NCI-H1048 (cell line): Measurements from ENCODE around the gene ST8SIA4.

Experiments
- DNase-seq: peaks from one replicate; lab custom pipeline; 2025; lab: John Stamatoyannopoulos, UW

Gene ST8SIA4

DNA sequence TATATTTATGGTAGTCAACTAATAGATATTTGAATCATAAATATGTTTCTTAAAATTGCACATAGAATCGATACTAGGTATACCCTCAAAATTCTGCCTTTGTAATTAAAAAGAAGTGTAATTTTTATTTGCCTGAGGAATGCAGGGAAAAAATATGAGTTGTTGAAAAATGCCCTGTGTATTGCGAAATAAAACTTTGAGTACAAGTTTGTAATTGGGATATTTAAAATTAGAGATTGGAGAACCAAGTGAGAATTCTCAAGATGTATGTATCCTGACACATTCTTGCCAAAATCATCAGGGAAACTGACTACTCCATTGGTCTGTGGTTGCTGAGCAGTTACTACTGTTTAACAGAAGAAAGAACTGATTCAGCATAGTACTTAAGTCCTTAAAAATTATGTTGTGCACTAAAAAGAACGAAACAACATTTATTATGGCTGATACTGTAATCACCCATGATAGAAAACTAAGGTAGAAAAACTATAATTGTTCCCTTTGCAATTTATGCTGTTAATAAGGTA lies 36.0 kb downstream of the ST8SIA4 start:
- no peak for DNase-seq

DNA sequence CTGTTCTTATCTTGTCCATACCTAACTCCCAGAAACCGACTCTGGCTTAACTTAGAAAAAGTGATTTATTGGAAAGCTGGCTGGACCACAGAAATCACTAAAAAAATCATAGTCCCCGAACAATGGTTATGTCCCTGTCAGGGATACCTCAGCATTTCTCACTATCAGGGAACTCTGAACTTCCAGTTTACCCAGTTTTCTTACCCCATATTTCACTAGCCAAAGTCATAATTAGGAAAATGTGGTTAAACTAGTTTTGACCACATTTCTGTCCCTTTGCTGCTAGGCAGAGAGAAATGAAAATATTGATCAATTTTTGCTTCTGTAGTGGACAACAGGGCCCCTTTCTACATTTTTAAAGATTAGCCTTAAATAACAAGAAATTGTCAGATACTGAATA lies 38.2 kb downstream of the ST8SIA4 start:
- DNase-seq = no peak

DNA sequence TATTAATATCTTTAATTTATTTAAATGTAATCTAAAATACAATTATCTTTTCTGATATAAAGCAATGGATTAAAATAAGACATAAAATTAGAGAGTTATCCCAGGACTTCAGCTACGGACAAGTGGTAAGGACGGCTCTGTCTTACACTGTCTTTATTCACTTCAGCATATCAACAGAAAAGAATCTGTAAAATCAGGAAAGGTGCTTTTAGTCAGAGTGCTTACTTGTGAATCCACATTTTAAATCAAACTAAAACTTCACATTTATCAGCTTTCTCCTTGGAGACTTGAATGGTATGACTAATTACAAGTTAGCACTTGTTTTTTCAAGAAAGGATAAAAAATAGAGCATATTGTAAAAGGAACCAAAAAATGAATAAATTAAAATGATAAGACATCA lies 39.3 kb downstream of the ST8SIA4 start:
- no peak for DNase-seq

DNA sequence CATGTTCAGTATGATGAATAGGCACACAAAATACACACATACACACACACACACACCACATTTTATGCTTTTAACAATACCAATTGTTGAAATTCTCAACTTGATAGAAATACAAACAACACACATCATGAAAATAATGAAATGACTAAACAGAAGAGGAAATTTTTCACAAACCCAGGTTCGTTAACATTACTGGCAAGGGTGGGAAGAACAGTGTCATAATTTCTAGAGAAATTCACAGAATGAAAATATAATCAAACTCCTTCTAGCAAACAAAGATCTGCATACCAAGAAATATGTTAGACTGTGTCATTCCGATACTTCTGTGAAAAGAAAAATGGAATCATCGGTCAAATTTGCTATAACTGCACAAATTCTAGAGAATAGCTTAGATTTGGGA lies 41.9 kb downstream of the ST8SIA4 start:
- DNase-seq = no peak

DNA sequence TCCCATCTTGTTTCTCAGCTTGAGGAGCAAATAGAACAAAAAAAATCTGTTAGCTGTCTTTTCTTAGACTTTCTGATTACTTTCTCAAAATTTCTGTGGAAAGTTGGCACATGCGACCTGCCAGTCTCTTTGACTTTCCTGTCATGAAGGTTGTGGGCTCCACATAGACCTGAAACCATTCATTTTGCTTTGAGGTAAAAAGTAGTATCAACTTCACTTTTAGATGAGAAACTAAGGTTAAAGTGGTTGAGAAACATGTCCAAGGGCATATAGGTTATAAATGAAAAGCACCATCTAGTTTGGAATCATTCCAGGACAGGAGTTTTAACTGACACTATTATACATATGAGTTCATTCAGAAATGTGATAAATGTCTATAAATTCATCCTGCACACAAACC lies 42.7 kb downstream of the ST8SIA4 start:
- DNase-seq = no peak

DNA sequence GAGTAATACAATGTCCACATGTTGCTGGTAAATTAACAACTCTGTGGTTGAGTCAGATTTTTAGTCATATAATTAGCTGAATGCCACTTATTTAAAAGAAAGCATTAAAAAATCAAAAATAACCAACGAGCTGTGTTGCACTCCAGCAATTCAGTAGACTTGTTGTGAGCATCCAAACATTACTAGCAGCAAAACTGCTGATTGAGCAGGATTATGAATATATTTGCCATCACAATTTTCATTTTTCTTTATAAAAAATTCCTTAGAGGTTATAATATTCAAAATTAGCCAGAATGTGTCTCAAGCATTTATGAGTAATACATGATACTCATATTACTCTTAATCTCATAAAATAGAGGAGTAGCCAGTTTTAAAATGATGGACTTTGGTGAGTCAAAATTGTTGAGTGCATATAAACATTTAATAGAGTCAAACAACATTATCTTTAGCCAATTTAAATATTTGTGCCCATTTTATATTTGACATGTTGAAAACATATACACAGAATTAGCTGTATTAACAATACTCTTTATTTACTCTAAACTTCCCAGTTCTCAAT lies 44.0 kb downstream of the ST8SIA4 start:
- DNase-seq = no peak

DNA sequence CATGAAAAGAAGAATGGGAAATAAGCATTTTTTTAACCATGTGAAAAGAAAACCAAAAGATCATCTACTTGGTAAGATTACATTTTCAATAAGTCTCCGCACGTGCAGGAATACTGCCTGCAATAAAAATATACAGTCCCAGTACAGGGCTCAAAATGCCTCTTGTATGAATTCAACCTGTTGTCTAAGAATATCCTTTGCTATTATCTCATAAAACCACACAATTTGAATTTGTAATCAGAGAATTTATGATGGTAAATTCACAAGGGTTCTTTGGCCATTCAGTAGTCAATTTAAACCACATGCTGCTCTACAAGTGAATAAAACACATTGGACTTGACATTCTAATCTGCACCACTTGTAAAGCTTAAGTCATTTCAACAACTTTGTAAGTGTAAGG lies 46.6 kb downstream of the ST8SIA4 start:
- DNase-seq = no peak

DNA sequence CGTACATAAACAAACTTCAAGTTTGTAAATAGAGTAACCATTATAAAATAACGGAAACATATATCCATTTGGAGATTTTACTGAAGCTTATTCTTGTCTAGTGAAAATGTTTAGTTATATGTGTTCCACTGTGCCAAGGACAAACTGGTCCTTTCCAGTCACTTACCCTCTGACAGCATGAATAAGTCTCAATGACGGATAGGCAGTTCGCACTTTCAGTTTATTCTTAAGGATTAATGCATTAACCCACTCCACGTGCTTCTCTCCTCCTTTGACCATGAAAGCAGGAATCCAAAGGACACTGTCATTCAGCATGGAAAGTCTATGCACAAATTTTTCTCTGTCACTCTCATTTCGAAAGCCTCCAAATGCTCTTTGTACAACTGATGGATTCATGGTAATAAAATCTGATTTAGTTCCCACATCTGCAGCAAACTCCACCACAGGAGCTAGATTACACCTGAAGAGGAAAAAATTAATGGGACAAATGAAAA lies 47.1 kb downstream of the ST8SIA4 start:
- DNase-seq = no peak

DNA sequence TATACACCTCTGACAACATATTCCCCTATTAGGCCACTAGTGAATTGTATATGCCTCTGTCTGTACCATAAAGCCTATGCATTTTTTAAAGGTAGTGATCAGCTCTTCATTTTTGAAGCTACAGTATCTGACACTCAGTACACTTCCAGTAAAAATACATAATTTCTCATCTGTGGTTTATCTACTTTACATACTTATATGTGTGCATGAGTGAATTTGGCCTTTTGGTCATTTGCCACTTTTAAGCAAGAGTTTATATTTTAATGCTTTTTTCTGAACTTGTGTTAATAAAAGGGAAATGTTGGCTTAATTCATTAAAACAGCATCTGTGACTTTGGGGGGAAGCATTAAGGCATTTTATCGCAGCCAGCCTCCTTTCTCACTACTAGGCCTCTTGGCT lies 47.8 kb downstream of the ST8SIA4 start:
- no peak for DNase-seq

DNA sequence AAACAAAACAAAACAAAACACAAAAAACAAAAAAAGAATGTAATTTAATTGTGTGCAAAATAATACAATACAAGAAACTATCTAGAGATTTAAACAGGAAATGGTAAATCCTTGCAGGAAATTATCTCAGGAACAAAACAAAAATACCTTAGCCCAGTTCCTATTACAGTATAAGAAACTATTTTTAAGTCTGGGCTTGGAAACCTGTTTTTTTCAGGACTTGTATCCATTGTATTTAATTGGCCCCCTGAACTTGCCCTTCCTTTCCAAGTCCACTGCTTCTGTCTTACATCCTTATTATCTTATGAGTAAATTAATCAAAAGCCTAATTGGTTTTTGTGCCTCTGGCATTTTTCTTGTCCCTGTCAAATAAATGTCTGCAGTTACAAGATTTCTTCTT lies 48.5 kb downstream of the ST8SIA4 start:
- no peak for DNase-seq

DNA sequence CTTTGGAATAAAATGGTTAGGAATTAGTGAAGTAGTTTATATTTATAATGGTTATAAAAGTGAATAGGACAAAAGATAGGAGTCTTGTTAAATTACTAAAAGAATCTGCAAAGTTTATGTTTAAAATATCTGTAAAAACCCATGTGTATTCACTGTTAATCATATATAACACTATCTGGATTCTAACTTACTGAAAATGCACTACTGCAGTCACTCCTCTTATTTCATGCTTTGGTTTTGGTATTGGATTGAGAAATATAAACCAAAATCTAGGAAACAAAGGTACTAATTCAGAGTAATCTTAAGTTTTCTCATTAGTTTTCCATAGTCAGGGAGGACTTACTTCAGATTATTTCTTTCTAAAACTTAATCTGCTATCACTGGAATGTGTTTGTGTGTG lies 49.5 kb downstream of the ST8SIA4 start:
- no peak for DNase-seq

DNA sequence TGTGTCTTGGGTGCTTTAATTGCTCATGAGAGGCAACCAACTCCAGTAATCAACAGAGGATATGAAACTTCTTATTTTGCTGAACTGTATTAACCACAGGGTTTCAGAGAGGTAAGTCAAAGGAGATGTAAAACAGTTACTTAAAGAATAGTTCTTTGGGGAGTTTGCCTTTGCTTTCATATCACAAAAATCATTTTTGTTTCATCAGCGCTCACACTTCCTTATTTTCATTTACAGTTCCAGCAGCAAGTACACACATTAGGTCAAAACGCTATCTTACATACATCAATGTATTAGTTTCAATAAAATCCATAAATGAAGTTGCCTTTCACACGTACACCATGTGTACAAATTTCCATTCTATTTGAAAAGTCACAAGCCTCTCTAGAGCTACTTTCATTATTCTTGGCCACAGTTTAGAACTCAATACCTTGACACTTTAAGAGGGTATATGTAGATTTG lies 50.1 kb downstream of the ST8SIA4 start:
- DNase-seq = no peak

DNA sequence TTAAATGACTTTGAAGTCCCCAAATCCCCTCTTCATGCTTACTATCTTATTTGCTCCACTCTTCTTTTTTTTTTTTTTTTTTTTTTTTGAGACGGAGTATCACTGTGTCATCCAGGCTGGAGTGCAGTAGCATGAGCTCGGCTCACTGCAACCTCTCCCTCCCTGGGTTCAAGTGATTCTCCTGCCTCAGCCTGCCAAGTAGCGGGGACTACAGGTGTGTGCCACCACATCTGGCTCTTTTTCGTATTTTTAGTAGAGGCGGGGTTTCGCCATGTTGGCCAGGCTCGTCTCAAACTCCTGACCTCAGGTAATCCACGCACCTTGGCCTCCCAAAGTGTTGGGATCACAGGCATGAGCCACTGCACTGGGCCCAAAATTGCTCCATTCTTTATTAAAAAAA lies 51.0 kb downstream of the ST8SIA4 start:
- DNase-seq = no peak

DNA sequence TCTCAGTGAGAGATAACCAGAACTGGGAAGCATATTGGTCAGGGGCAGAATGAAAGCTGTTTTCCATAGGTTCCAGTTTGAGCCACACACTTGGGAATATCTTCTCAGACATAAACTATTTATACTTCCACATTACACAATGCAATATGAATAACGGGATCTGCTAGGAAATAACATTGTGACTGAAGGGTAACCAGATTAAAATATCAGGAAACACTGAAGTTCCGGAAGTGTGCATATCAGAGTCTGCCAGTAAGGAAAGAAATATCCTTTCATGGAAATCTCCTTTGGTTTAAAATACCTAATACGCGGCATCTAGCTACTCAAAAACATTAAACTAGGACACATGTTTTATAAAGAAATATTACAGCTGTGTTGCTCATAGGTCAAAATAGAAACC lies 56.3 kb downstream of the ST8SIA4 start:
- DNase-seq = no peak

DNA sequence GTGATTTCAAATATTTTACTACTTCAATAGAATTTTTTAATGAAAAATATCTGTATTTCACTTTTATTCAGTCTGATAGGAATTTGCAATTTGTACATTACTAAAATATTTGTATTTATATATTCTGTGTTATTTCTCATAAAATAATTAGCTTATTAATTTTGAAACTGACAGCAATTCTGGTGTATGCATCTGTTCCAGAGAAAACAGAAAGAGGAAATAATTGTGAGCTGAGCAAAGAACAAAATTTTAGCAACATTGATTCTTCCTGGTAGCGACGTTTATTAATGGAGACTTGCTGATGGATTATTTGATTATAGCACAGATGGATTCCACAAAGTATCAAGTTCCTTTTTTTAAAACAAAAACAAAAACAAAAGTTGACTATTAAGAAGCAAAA lies 61.0 kb downstream of the ST8SIA4 start:
- no peak for DNase-seq

DNA sequence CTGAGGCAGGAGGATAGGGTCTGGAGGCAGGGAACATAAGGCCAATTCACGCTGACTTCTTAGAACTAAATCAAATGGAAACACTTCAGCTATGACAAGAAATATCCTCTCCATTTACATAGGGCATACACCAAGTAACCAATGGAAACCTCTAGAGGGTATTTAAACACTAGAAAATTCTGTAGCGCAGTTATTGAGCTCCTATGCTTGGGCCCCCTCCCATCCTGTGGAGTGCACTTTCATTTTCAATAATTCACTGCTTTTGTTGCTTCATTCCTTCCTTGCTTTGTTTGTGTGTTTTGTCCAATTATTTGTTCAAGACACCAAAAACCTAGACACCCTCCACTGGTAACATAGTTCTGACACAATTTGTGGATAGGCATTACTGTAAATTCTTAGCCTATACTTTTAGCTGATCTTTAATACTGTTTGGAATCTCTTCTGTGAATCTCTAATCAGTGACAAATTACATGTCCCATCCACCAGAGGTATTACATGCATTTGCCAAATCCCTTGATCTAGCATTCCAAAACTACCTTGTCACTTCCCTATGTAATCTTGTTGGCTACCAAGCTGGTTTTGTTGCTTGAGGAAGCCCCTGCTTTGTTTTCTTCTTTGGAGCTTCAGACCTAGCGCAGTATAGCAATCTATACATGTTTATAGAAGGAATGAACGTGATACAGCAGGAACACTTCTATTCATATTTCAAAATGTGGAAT lies 61.6 kb downstream of the ST8SIA4 start:
- DNase-seq = no peak

DNA sequence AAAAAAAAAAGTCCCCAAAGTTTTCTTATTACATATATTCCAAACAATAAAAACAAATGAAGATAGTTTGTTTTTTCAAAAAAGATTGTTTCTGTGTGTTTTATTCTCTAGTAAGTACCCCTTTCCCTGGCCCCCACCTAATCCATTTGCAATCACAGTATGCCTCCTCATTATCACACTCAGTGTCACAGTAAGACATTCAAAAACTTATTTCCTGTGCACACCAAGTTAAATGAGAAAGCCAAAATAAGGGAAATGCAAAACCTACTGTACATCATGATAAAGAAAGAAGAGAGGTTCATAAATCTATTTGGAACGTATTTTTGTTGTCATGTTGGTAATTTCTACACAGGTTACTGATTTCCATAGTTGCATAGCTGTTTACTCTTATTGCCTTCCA lies 62.3 kb downstream of the ST8SIA4 start:
- no peak for DNase-seq

DNA sequence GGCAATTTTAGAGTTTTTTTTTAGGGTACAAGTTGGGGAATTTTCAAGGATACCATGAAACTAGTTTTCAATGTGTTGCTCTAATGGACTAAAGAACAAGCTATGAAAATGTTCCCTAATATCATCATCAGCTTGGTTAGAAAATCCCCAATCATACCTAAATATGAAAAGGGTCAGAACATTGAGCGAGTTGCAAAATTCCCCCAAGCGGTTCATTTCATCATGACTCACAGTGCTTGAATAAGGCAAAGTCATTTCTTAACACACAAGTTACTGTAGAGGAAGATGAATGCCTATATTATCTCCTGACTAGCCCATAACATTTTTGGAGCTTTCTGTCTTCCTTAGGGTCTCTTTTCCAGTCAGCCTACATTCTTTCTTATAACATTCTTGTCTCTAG lies 62.7 kb downstream of the ST8SIA4 start:
- DNase-seq = no peak

DNA sequence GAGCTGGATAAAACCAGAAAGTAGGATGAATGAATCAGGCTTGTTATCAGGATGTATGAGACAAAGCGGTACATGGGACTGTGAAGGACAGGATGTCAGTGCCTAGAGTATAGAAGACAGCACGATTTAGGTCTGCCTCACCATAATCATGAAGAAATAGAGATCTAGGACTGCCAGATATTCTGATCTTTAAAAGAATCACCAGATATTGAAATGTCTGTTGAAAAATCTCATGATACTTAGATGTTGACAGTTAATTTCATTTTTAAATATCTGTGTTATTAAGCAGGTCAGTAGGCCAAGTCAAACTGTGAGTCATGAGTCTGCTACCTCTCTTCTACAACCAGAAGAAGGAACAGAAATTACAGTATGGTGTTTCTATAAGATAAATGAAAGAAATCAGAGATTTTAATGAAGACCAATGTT lies 65.0 kb downstream of the ST8SIA4 start:
- no peak for DNase-seq

DNA sequence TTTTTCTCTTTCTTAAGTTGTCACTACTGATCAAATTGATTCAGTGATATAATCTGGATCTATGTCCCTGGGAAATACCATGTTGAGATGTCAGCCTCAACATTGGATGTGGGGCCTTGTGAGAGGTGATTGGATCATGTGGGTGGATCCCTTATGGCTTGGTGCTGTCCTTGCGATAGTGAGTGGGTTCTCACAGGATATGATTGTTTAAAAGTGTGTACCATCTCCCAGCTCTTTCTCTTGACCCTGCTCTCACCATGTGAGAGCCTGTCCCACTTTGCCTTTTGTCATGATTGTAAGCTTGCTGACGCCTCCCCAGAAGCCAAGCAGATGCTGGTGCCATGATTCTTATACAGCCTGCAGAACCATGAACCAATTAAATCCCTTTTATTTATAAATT lies 68.6 kb downstream of the ST8SIA4 start:
- DNase-seq = no peak

DNA sequence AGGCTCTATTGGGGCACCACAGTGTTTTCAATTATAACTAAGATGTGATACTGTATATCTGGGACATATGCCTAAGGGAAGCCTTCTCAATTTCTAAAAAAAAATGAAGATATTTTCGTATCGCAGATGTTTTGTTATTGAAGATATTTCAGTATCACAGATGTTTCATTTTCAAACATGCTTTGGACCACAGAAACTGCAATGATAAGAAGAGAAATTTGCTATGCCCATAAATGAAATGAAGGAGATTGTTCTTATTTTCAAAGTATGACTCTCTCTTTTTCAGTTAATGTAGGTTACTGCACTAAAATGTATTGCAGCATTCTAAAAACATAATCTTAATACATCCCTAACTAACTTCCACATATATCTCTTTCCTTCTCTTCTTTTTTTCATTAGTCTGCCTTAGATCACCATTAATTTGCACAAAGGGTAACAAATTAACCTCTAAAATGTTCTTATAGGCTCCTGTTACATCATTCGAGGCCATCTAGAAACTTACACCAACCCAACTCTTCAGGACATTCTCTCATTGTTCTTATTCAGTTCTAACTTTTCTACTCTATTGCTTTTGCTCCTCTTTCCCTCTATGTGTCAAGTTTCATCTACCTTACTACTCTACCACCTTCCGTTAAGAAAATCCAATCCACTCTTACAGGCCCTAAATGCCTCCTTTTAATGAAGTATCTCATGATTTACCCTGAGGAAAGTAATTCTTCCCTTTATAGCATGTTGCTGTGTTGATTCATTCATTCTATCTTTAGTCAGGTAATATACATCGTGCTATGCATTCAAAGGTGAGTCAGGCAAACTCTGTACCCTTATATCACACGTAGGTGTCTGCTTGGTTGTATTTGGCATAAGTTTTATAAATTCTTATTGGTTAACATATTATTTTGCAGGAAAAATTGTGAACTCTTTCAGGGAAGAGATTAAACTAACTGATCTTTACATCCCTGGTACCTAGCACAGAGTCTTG lies 70.5 kb downstream of the ST8SIA4 start:
- DNase-seq = no peak

DNA sequence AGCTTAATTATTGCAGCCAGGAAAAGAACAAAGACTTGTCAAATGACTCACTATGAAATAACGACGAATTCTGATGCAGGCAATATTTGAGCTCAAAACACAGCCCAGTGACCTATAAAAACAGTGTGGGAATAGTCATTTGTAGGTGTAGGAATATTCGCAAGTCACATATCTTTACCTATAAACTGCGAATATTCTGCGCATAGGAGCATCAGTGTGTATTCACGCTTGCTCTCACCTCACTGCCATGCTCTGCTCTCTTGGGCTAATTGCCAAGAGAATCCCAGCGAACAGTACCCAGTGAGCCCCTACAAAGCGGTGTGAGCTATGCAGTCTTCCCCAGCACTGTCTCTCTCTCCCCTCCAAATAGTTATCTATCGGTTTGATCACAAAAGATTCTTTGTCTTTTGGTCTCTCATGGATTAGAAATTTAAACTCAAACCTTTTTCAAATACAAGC lies 74.2 kb downstream of the ST8SIA4 start:
- DNase-seq = no peak
